GM12878 (cell line): ENCODE results near the gene CCDC117. TPM values are rescaled to one million over a fixed set of nuclear protein-coding genes. Genes with fewer than 3 reads are reported as not detected.

ENCODE experiments used
- ATAC-seq: fragments of 200-7000 bp; cut with Tn5 transposase; 3 replicates; pipeline ENCODE4 v1.9.1; 2020; ENCODE audit warnings: mild to moderate bottlenecking, moderate library complexity
- BruUV-seq: library from RNA; stranded (reverse); fragments of 400-500 nt; replicated peaks from 2 replicates; lab custom pipeline; 2021; lab: Mats Ljungman, UMichigan
- CTCF ChIA-PET: fragments of 300-600 bp; sonication (Branson Sonifier 250); formaldehyde crosslinking; extraction: SDS; loops from one replicate; lab custom pipeline; 2021; ENCODE audit warnings: inconsistent platforms; lab: Yijun Ruan, JAX
- POLR2A ChIA-PET: fragments of 350-600 bp; formaldehyde crosslinking; extraction: SDS; loops from one replicate; lab custom pipeline; 2021; ENCODE audit warnings: inconsistent platforms; lab: Charles Lee
- RAD21 ChIA-PET: fragments of 300-600 bp; sonication (Branson Sonifier 250); formaldehyde crosslinking; loops from one replicate; lab custom pipeline; 2023; ENCODE audit warnings: antibody characterized with exemption; ENCODE audit not compliant: unreplicated experiment; lab: Charles Lee
- SMC1A ChIA-PET: fragments of 300-600 bp; sonication (Branson Sonifier 250); formaldehyde crosslinking; loops from one replicate; lab custom pipeline; 2023; ENCODE audit not compliant: unreplicated experiment, uncharacterized antibody; lab: Charles Lee
- DNase-seq: peaks from one replicate; pipeline ENCODE4 v3.0.0-alpha.2; 2011; ENCODE audit warnings: low read depth, low spot score
- FAIRE-seq: peaks from 3 replicates; lab custom pipeline; 2011; peaks lifted over from hg19 to GRCh38; lab: Jason Lieb, UNC
- H2AFZ ChIP-seq: 2 replicates; pipeline ENCODE4 v1.6.0; 2011; ENCODE audit warnings: low read depth, low read length, control low read depth; ENCODE audit not compliant: control insufficient read depth
- H3K27ac ChIP-seq: 2 replicates; pipeline ENCODE4 v1.5.1; 2011; ENCODE audit warnings: control low read depth; ENCODE audit not compliant: control insufficient read depth, insufficient read depth
- H3K27me3 ChIP-seq, 2 experiments: replicated peaks in 1 of 2; 2 replicates each; pipeline versions ENCODE4 v1.6.0 to v1.6.1; 2011; ENCODE audit warnings: low read length in 1 of 2; ENCODE audit not compliant: control insufficient read depth in 2 of 2, insufficient read depth in 2 of 2
- H3K36me3 ChIP-seq, 2 experiments: 2 replicates each; pipeline ENCODE4 v1.5.1; 2011; ENCODE audit warnings: low read length in 1 of 2; ENCODE audit not compliant: control insufficient read depth in 2 of 2, insufficient read depth in 2 of 2
- H3K4me1 ChIP-seq: 2 replicates; pipeline ENCODE4 v1.6.1; 2011; ENCODE audit warnings: mild to moderate bottlenecking, low read length, moderate library complexity, mixed read lengths; ENCODE audit not compliant: control insufficient read depth, insufficient read depth
- H3K4me2 ChIP-seq: 2 replicates; pipeline ENCODE4 v1.6.0; 2011; ENCODE audit warnings: control low read depth; ENCODE audit not compliant: control insufficient read depth, insufficient read depth
- H3K4me3 ChIP-seq: fragments of 200-600 bp; sonication (generic); 2 replicates; pipeline ENCODE4 v1.5.1; 2016
- H3K79me2 ChIP-seq: 2 replicates; pipeline ENCODE4 v1.6.0; 2011; ENCODE audit warnings: low read length; ENCODE audit not compliant: control insufficient read depth, insufficient read depth
- H3K9ac ChIP-seq: 2 replicates; pipeline ENCODE4 v1.8.0; 2011; ENCODE audit warnings: low read length, control low read depth, mixed read lengths; ENCODE audit not compliant: control insufficient read depth, insufficient read depth
- H3K9me3 ChIP-seq: replicated peaks from 3 replicates; pipeline ENCODE4 v1.5.1; 2011; ENCODE audit warnings: mild to moderate bottlenecking, low read length; ENCODE audit not compliant: control insufficient read depth, insufficient read depth
- H4K20me1 ChIP-seq: 2 replicates; pipeline ENCODE4 v1.6.0; 2011; ENCODE audit not compliant: control insufficient read depth, insufficient read depth
- BMI1 ChIP-seq: fragments of 450-650 bp; IDR thresholded peaks from 2 replicates; pipeline ENCODE4 v1.6.1; 2016; ENCODE audit warnings: mild to moderate bottlenecking, moderate library complexity, borderline replicate concordance
- IKZF1 ChIP-seq: fragments of 450-650 bp; conservative IDR thresholded peaks from 2 replicates; pipeline ENCODE4 v1.6.1; 2017; ENCODE audit warnings: antibody characterized with exemption, mild to moderate bottlenecking
- IKZF2 ChIP-seq, 2 experiments: fragments of 450-650 bp; IDR thresholded peaks; 2 replicates each; pipeline ENCODE4 v1.6.1; 2017; ENCODE audit warnings: mild to moderate bottlenecking in 2 of 2, moderate library complexity in 2 of 2
- MEF2B ChIP-seq: fragments of 450-650 bp; IDR thresholded peaks from 2 replicates; pipeline ENCODE4 v1.6.1; 2018; ENCODE audit warnings: mild to moderate bottlenecking, moderate library complexity; ENCODE audit not compliant: partially characterized antibody, poor library complexity, severe bottlenecking
- POU2F2 ChIP-seq: IDR thresholded peaks from 3 replicates; pipeline ENCODE4 v1.6.1; 2011; ENCODE audit warnings: low read depth, mild to moderate bottlenecking, low read length, borderline replicate concordance
- SUZ12 ChIP-seq: fragments of 200-600 bp; sonication (generic); IDR thresholded peaks from one replicate; pipeline ENCODE4 v1.6.1; 2018; ENCODE audit warnings: antibody characterized with exemption, mild to moderate bottlenecking; ENCODE audit not compliant: unreplicated experiment
- TCF12 ChIP-seq: IDR thresholded peaks from 2 replicates; pipeline ENCODE4 v1.6.1; 2011; ENCODE audit warnings: low read depth, mild to moderate bottlenecking, low read length
- WGBS: methylation state at CpG from one replicate; pipeline ENCODE4 v1.1.6; 2016; ENCODE audit warnings: low lambda C conversion rate; ENCODE audit not compliant: insufficient replicate concordance, insufficient coverage; ENCODE audit errors: missing lambda C conversion rate; 5-methylcytosine and 5-hydroxymethylcytosine counted together
- in situ Hi-C: fragments of 300-500 bp; cut with MboI; formaldehyde crosslinking; loops from 9 replicates; pipeline ENCODE4 v1.14.3; 2018; ENCODE audit warnings: mixed read lengths
- intact Hi-C: fragments of 100-400 bp; cut with micrococcal nuclease; formaldehyde crosslinking; loops from one replicate; pipeline ENCODE4 v1.14.2; 2022; ENCODE audit not compliant: unreplicated experiment
- polyA plus RNA-seq, 11 experiments: library from polyadenylated mRNA; depleted of rRNA in 4 of 11; unstranded in 6 of 11; stranded (reverse) in 5 of 11; fragments of >200 nt; fragmentation: Nextera tagmentation in 4 of 11; fragmentation: Illumina TruSeq in 1 of 11; extraction: Ambion mirVana in 4 of 11; extraction: Trizol in 1 of 11; gene quantifications; 1 replicate in 1 of 11; 2 replicates in 10 of 11; pipeline versions ENCODE4 v1.2.1 to v1.2.3, GENCODE V29; 2011 to 2016; ENCODE audit warnings: inconsistent platforms in 2 of 11, missing spikeins in 2 of 11, low read depth in 1 of 11
- total RNA-seq, 4 experiments: library from RNA; depleted of rRNA in 3 of 4; stranded (reverse); fragments of >200 nt in 3 of 4; fragmentation: Illumina TruSeq in 1 of 4; extraction: Trizol in 1 of 4; gene quantifications; 2 replicates each; pipeline versions ENCODE4 v1.2.1 to v1.2.3, GENCODE V29; 2013 to 2021

CCDC117 gene
- total and polyA plus RNA-seq, 10 of the 15 experiments (the other 5 are each of a cell fraction or from before 2014, with no cell fraction given): 6.3 to 32.2 (median 20.6) TPM

GRCh38 chr22:28817919-28818859 lies 45.7 kb downstream of the CCDC117 start:
- in situ Hi-C loops: no loop called here
- TF ChIP-seq SUZ12 (no peak), IKZF2 (IDR thresholded peaks at IDR 0.05) (peak; percentile 8 to 17; a peak in 2 of 4 replicates), TCF12 (0 out of 2 replicates have a peak, but pooled peaks have one; percentile 26), BMI1 (no peak), IKZF1 (peak; percentile 15), POU2F2 (peak; percentile 35; the same call in 1 of the 3 replicates), MEF2B (peak; percentile 79)
- Histone ChIP-seq H3K4me1 (peaks cover 42% of the 10 kb centered on the region), H4K20me1 (no peaks in the 10 kb centered on the region), H3K9me3 (no peaks in the 10 kb centered on the region), H3K27me3 (no peaks in the 10 kb centered on the region), H3K27ac (peak overlapping the region; percentile 49), H3K36me3 (0 out of 4 replicates have a peak, but pooled peaks cover 0 to 2% of the 10 kb centered on the region in 2 experiments), H2AFZ (no peak overlapping the region), H3K4me2 (peak overlapping the region; percentile 78), H3K79me2 (no peaks in the 10 kb centered on the region), H3K9ac (peak overlapping the region; percentile 32; the same call in 1 of the 2 replicates), H3K4me3 (0 out of 2 replicates have a peak overlapping the region, but pooled peaks have one; percentile 8)
- intact Hi-C loops: no loop called here
- no TSS peak for BruUV-seq
- ATAC-seq: peak; percentile 50
- ChIA-PET POLR2A (interaction anchor here (0.5 to 4.2 kb wide), 12 partner anchors 10 to 1250 kb away, joined by 3 to 64 read pairs (median 4); partner anchors contain the start of genes CCDC117 and XBP1), CTCF (interaction anchor here (0.9 to 4.3 kb wide), 14 partner anchors 11 to 226 kb away, joined by 3 to 48 read pairs (median 5); no protein-coding TSS in a partner anchor), RAD21 (interaction anchor here (0.5 to 4.4 kb wide), 18 partner anchors 7 to 246 kb away, joined by 3 to 58 read pairs (median 4); partner anchors contain the start of genes CCDC117, CHEK2, HSCB and XBP1), SMC1A (interaction anchor here (1.0 to 6.8 kb wide), 13 partner anchors 10 to 335 kb away, joined by 3 to 130 read pairs (median 6); partner anchors contain the start of genes KREMEN1 and XBP1)
- FAIRE-seq: no peak
- 77% methylated on average over 14 of the region's 14 CpGs for WGBS
- DNase-seq: no peak
